GM19025 (cell line): ENCODE results near the gene TRIM26.

ENCODE experiments used
- ATAC-seq: cut with Tn5 transposase; IDR thresholded peaks from one replicate; pipeline ENCODE4 v1.9.1; 2021; ENCODE audit warnings: mild to moderate bottlenecking, low read depth, moderate library complexity; ENCODE audit not compliant: unreplicated experiment

TRIM26 gene

DNA sequence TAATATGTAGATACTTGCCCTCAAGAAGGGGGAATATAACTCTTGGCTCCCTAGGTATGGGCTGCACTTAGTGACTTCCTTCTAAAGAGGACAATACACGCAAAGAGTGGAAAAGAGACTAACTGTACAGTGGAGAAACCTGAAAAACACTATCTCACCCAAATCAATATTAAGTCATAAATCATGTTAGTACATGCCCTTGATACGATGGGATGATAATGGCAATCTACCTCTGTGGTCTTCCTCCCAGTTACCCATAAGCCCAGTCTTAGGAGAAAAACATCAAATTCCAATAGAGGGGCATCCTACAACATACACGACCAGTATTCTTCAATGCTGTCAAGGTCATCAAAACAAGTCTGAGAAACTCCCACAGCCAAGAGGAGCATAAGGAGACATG, 1.3 kb downstream of the TRIM26 start:
- ATAC-seq: no peak

- ATAC-seq: no peak
Measured at GRCh38 chr6:30211306-30211705, 1.9 kb downstream of the TRIM26 start.

- ATAC-seq: no peak
Measured at GRCh38 chr6:30207619-30208295, 5.4 kb downstream of the TRIM26 start.

- ATAC-seq: no peak
Measured at GRCh38 chr6:30206799-30207618, 6.2 kb downstream of the TRIM26 start.

GRCh38 chr6:30206152-30206551, 7.1 kb downstream of the TRIM26 start:
- no peak for ATAC-seq

- no peak for ATAC-seq
Measured at GRCh38 chr6:30204116-30204515, 9.1 kb downstream of the TRIM26 start.

DNA sequence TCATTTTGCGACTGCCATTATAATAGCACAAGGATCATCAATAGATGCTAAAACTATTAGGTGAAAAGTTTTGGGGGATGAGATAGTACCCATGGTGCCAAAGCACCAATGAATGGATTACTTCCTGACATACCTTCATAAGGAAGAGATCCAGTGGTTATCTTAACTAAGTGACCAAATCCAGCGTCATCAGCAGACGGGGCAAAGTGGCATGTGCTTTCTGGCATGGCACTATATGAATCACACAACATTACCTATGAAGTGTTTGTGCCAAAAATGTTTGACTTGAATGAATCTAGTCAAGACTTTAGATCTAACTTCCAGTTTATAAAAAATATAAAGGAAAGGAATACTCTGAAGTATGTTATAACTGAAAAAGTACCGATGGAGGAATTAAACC, 10.8 kb downstream of the TRIM26 start:
- no peak for ATAC-seq

DNA sequence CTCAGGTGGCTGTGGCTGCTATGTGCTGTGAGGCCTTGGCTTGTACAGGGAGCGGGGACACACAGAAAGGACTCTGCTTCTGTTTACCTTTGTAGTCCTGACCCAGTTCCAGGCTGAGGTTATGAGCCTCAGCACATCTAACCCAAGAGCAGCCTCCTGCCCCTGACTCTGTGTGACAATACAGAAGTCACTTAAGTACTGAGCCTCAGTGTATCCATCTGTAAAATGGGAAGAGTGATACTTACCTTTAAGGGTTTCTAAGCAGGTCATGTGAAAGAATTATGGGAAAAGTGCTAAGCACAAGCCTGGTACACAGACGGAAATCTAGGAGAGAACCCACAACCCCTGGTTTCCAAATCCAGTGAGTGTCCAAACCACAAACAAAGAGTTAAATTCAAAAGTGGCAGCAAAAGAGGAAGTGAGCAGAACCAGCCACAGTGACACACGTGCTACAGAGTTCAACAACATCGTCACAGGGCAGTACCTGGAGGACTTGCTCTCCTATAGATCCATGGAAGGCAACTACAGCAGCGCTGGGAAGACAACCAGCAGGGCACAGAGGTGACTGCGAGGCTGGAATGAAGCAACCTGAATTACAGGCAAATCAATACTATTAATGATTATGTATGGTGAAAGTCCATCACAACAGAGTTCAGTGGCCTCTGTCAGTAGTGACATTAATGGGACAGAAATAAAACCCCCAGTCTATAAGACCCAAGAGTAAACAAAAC, 12.5 kb downstream of the TRIM26 start:
- ATAC-seq: no peak

DNA sequence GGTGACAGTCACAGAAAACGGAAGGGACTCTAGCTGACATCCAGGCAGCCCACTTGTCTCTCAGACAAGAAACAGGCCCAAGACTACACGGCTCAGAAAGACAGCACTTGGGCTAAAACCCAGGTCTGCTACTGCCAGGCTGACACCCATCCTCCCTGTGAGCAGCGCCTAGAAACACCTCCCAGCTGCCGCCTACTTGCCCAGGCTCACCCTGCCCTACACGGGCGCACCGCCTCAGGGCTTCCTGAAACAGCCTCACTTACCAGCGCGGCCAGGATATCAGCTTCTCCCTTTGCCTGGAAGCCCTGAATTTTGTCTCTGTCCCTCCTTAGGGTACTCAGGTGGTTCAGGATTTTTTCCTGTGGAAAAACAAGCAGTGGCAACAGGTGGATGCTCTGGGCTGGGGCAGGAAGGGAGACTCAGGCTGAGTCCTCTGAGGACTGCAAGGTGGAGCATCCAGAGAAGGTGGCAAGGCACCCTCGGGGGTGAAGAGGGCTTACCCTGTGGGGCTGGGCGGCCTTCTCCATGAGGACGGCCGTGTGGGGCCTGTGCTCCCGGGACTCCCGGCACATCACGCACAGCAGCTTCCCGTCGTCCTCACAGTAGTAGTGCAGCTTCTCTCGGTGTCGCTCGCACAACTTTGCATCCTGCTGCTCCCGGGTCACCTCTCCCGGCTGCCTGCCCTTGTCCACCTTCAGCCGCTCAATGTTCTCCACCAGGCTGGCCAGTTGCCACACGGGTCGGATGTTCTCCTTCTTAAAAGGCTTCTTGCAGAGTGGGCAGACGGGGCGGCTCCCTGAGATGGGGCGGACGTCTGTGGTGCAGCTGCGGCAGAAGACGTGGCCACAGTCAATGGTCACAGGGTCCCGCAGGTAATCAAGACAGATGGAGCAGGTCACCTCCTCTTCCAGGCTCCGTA, 14.8 kb downstream of the TRIM26 start:
- ATAC-seq: no peak

GRCh38 chr6:30196376-30196775, 16.8 kb downstream of the TRIM26 start:
- no peak for ATAC-seq

GRCh38 chr6:30195951-30196350, 17.3 kb downstream of the TRIM26 start:
- no peak for ATAC-seq

- ATAC-seq: no peak
Measured at GRCh38 chr6:30194797-30195690, 18.2 kb downstream of the TRIM26 start.

DNA sequence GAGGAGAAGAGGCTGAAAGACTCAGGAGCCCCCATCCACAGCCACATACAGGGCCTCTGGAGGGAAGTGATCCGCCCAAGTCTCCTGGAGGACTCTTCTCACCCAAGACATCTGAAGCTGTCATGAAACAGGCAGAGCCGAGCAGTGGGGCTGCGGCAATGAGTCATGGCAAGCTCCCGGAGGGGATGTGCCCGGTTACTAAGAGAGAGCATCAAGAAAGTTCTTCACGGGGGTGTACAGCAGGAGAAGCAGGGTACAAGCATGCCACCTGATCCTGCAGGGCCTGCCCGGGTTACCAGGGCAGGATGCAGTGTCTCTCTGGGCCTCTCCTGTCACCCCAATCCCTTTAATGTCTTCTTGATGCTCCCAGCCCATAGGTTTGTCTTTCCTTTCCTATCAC, 21.1 kb downstream of the TRIM26 start:
- ATAC-seq: no peak

- ATAC-seq: no peak
Measured at GRCh38 chr6:30188541-30188940, 24.7 kb downstream of the TRIM26 start.

GRCh38 chr6:30185846-30186484, 27.2 kb downstream of the TRIM26 start:
- no peak for ATAC-seq

GRCh38 chr6:30184417-30185031, 28.7 kb downstream of the TRIM26 start:
- ATAC-seq: no peak

- no peak for ATAC-seq
Measured at GRCh38 chr6:30180145-30180544, 33.1 kb downstream of the TRIM26 start.

GRCh38 chr6:30178837-30179236, 34.4 kb downstream of the TRIM26 start:
- no peak for ATAC-seq
